CD14-positive monocyte (primary cell): ENCODE data around the gene TMEM258. TPM values are rescaled to one million over a fixed set of nuclear protein-coding genes. Genes with fewer than 3 reads are reported as not detected.

Experiments
- DNase-seq, 3 donors: peaks; one replicate each; pipeline ENCODE4 v3.0.0-alpha.2; 2011 to 2022
- H2AFZ ChIP-seq: 2 replicates; pipeline ENCODE4 v1.6.0; 2012; ENCODE audit warnings: mild to moderate bottlenecking, low read depth, low read length, inconsistent platforms; ENCODE audit not compliant: insufficient read depth, poor library complexity, severe bottlenecking
- H3K27ac ChIP-seq, 2 donors: 1 replicate in 1 of 2; 2 replicates in 1 of 2; pipeline ENCODE4 v1.5.1; 2012 to 2013; ENCODE audit warnings: low read length in 2 of 2, control low read depth in 1 of 2, inconsistent platforms in 1 of 2, low read depth in 1 of 2, mild to moderate bottlenecking in 1 of 2
- H3K27me3 ChIP-seq, 2 donors: one replicate each; pipeline versions ENCODE4 v1.6.0 to v1.6.1; 2011 to 2013; ENCODE audit warnings: low read length in 2 of 2; ENCODE audit not compliant: control insufficient read depth in 2 of 2, insufficient read depth in 2 of 2
- H3K36me3 ChIP-seq, 2 donors: replicated peaks in 1 of 2; 1 replicate in 1 of 2; 2 replicates in 1 of 2; pipeline versions ENCODE4 v1.5.1 to v1.6.1; 2012 to 2013; ENCODE audit warnings: low read length in 2 of 2, control low read depth in 1 of 2, inconsistent platforms in 1 of 2, mild to moderate bottlenecking in 1 of 2; ENCODE audit not compliant: insufficient read depth in 2 of 2, control insufficient read depth in 1 of 2
- H3K4me1 ChIP-seq, 2 donors: 1 replicate in 1 of 2; 2 replicates in 1 of 2; pipeline versions ENCODE4 v1.5.1 to v1.6.1; 2012 to 2013; ENCODE audit warnings: low read length in 2 of 2, control low read depth in 1 of 2, inconsistent platforms in 1 of 2, mild to moderate bottlenecking in 1 of 2, moderate library complexity in 1 of 2; ENCODE audit not compliant: insufficient read depth in 2 of 2, control insufficient read depth in 1 of 2
- H3K4me2 ChIP-seq: replicated peaks from 2 replicates; pipeline ENCODE3; 2012; ENCODE audit warnings: low read length, moderate library complexity, mild to moderate bottlenecking; ENCODE audit not compliant: poor library complexity, severe bottlenecking; ENCODE audit errors: extremely low read depth
- H3K4me3 ChIP-seq, 3 experiments: fragments of 200-600 bp in 1 of 3; sonication (generic) in 1 of 3; replicated peaks in 1 of 3; 1 replicate in 2 of 3; 2 replicates in 1 of 3; pipeline ENCODE4 v1.5.1; 2011 to 2013; ENCODE audit warnings: low read length in 3 of 3, mild to moderate bottlenecking in 3 of 3, control low read depth in 2 of 3, low read depth in 2 of 3, inconsistent platforms in 1 of 3, moderate library complexity in 1 of 3
- H3K79me2 ChIP-seq: 2 replicates; pipeline ENCODE4 v1.6.0; 2012; ENCODE audit warnings: mild to moderate bottlenecking, control low read depth, inconsistent platforms, low read length, moderate library complexity; ENCODE audit not compliant: insufficient read depth
- H3K9ac ChIP-seq: 2 replicates; pipeline ENCODE4 v1.6.0; 2017; ENCODE audit warnings: low read length, mild to moderate bottlenecking; ENCODE audit not compliant: insufficient read depth, poor library complexity, severe bottlenecking
- H3K9me3 ChIP-seq, 2 donors: replicated peaks in 1 of 2; 1 replicate in 1 of 2; 2 replicates in 1 of 2; pipeline versions ENCODE4 v1.5.1 to v1.6.1; 2012 to 2013; ENCODE audit warnings: low read length in 2 of 2, control low read depth in 1 of 2; ENCODE audit not compliant: control insufficient read depth in 1 of 2, insufficient read depth in 1 of 2
- H4K20me1 ChIP-seq: 2 replicates; pipeline ENCODE4 v1.6.0; 2012; ENCODE audit warnings: mild to moderate bottlenecking, low read length, control low read depth, moderate library complexity; ENCODE audit not compliant: insufficient read depth
- H3K27ac Mint-ChIP-seq, 7 donors: one replicate each; pipeline ENCODE4 v1.8.0; 2020; ENCODE audit warnings: mild to moderate bottlenecking in 7 of 7, mixed read lengths in 7 of 7, moderate library complexity in 6 of 7, inconsistent platforms in 2 of 7
- H3K27me3 Mint-ChIP-seq, 3 donors: one replicate each; pipeline ENCODE4 v1.8.0; 2021 to 2022; ENCODE audit warnings: low read depth in 3 of 3, mild to moderate bottlenecking in 3 of 3, mixed read lengths in 3 of 3, moderate library complexity in 3 of 3, inconsistent platforms in 1 of 3
- H3K36me3 Mint-ChIP-seq, 2 donors: one replicate each; pipeline ENCODE4 v1.8.0; 2020; ENCODE audit warnings: mixed read lengths in 2 of 2, inconsistent platforms in 1 of 2, mild to moderate bottlenecking in 1 of 2
- H3K4me1 Mint-ChIP-seq: one replicate; pipeline ENCODE4 v1.8.0; 2020; ENCODE audit warnings: mild to moderate bottlenecking, mixed read lengths
- H3K4me3 Mint-ChIP-seq, 2 donors: one replicate each; pipeline ENCODE4 v1.8.0; 2020; ENCODE audit warnings: mild to moderate bottlenecking in 2 of 2, mixed read lengths in 2 of 2, moderate library complexity in 1 of 2
- H3K9me3 Mint-ChIP-seq, 7 donors: one replicate each; pipeline ENCODE4 v1.8.0; 2020 to 2022; ENCODE audit warnings: mixed read lengths in 7 of 7, mild to moderate bottlenecking in 6 of 7, moderate library complexity in 6 of 7, inconsistent platforms in 2 of 7
- CTCF ChIP-seq: fragments of 200-600 bp; IDR thresholded peaks from one replicate; pipeline ENCODE4 v1.8.0; 2022; ENCODE audit warnings: antibody characterized with exemption, mild to moderate bottlenecking
- WGBS: methylation state at CpG from one replicate; pipeline ENCODE4 v1.1.5; 2013; ENCODE audit warnings: missing lambda C conversion rate; ENCODE audit not compliant: insufficient coverage; 5-methylcytosine and 5-hydroxymethylcytosine counted together
- intact Hi-C, 2 donors: fragments of 100-400 bp; cut with micrococcal nuclease; formaldehyde crosslinking; loops; one replicate each; pipeline versions ENCODE4 v1.15.0 to v1.15.1; 2023
- polyA plus RNA-seq, 3 donors: library from polyadenylated mRNA; depleted of rRNA in 1 of 3; unstranded in 2 of 3; stranded (reverse) in 1 of 3; fragments of 300-500 nt in 2 of 3; fragments of >200 nt in 1 of 3; fragmentation: Illumina TruSeq in 2 of 3; gene quantifications; 1 replicate in 2 of 3; 2 replicates in 1 of 3; pipeline ENCODE4 v1.2.3, GENCODE V29; 2012 to 2021

The TMEM258 gene
- polyA plus RNA-seq, 3 donors = 199 to 224 (median 220) TPM

- H3K4me3 ChIP-seq = peak overlapping the region; percentile 42 to 77 (median 63)
These were observed 34.7 kb upstream of the TMEM258 start for GRCh38 chr11:61826930-61827570.

GRCh38 chr11:61820174-61820573, 27.8 kb upstream of the TMEM258 start:
- H3K27ac Mint-ChIP-seq = no peak overlapping the region
- Histone ChIP-seq H3K9ac (no peak overlapping the region), H3K4me2 (no peak overlapping the region), H3K4me3 (no peak overlapping the region), H4K20me1 (no peaks in the 10 kb centered on the region), H2AFZ (no peak overlapping the region), H3K36me3 (no peaks in the 10 kb centered on the region), H3K4me1 (peaks cover 16 to 23% of the 10 kb centered on the region in 2 donors), H3K27me3 (no peaks in the 10 kb centered on the region), H3K9me3 (no peaks in the 10 kb centered on the region), H3K79me2 (peaks cover 11% of the 10 kb centered on the region), H3K27ac (no peak overlapping the region)
- H3K27me3 Mint-ChIP-seq = peaks cover 2 to 7% (median 5%) of the 10 kb centered on the region in 3 donors
- DNase-seq = no peak
- no peak for TF ChIP-seq CTCF
- no peak overlapping the region for H3K4me3 Mint-ChIP-seq
- no peaks in the 10 kb centered on the region for H3K36me3 Mint-ChIP-seq
- no CpG with 5 or more reads among the region's 2 CpGs for WGBS
- peaks cover 13% of the 10 kb centered on the region for H3K4me1 Mint-ChIP-seq
- no peaks in the 10 kb centered on the region for H3K9me3 Mint-ChIP-seq
- intact Hi-C loops = no loop called here

More at GRCh38 chr11:61826930-61827570, 34.7 kb upstream of the TMEM258 start:
- peaks cover 0 to 3% of the 10 kb centered on the region in 2 donors for H3K36me3 Mint-ChIP-seq
- H3K27ac Mint-ChIP-seq = peak overlapping the region; percentile 69 to 89 (median 82)
- peak overlapping the region; percentile 97 for H3K4me2 ChIP-seq
- no peak for TF ChIP-seq CTCF
- H3K9me3 ChIP-seq = no peaks in the 10 kb centered on the region
- H3K36me3 ChIP-seq = no peaks in the 10 kb centered on the region
- peak overlapping the region; percentile 92 for H2AFZ ChIP-seq
- WGBS = 5% methylated on average over 18 of the region's 23 CpGs
- H3K4me1 Mint-ChIP-seq = peaks cover 47% of the 10 kb centered on the region
- intact Hi-C loops = no loop called here
- H3K27me3 ChIP-seq = peaks cover 0 to 15% of the 10 kb centered on the region in 2 donors
- H3K27ac ChIP-seq = peak overlapping the region; percentile 59 to 70
- peaks cover 9% of the 10 kb centered on the region for H3K79me2 ChIP-seq
- DNase-seq = peak; percentile 58 to 72 (median 71)
- peaks cover 0 to 3% (median 0%) of the 10 kb centered on the region in 7 donors for H3K9me3 Mint-ChIP-seq
- no peaks in the 10 kb centered on the region for H4K20me1 ChIP-seq
- H3K27me3 Mint-ChIP-seq = peaks cover 17 to 19% (median 18%) of the 10 kb centered on the region in 3 donors
- peak overlapping the region; percentile 64 for H3K9ac ChIP-seq
- peak overlapping the region; percentile 88 to 95 for H3K4me3 Mint-ChIP-seq
- peaks cover 48 to 55% of the 10 kb centered on the region in 2 donors for H3K4me1 ChIP-seq
